Myocyte (in vitro differentiated cells): ENCODE measurements around the gene DBF4B. TPM values are rescaled to one million over a fixed set of nuclear protein-coding genes. Genes with fewer than 3 reads are reported as not detected.
A peak's percentile ranks its signal among the peaks of the same experiment; 100 is the strongest.

ENCODE experiments used
- DNase-seq: peaks from one replicate; pipeline ENCODE4 v3.0.0-alpha.2; 2012; ENCODE audit warnings: low read depth
- total RNA-seq: library from RNA; depleted of rRNA; stranded (reverse); fragments of >200 nt; gene quantifications from 2 replicates; pipeline ENCODE4 v1.2.3, GENCODE V29; 2014

Gene DBF4B
- total RNA-seq, 1 donor from 2014 or later: 2.4 TPM

GRCh38 chr17:44759086-44759915 lies 50.8 kb downstream of the DBF4B start:
- no peak for DNase-seq

GRCh38 chr17:44759916-44760243 lies 51.4 kb downstream of the DBF4B start:
- no peak for DNase-seq

- no peak for DNase-seq
Measured at GRCh38 chr17:44760474-44761308, 52.2 kb downstream of the DBF4B start.

- DNase-seq: no peak
Measured at GRCh38 chr17:44761932-44762810, 53.7 kb downstream of the DBF4B start.

GRCh38 chr17:44763170-44763569 lies 54.7 kb downstream of the DBF4B start:
- DNase-seq: no peak

GRCh38 chr17:44765965-44766364 lies 57.5 kb downstream of the DBF4B start:
- no peak for DNase-seq

- peak; percentile 31 for DNase-seq
Measured at GRCh38 chr17:44766409-44767038, 58.1 kb downstream of the DBF4B start.

- DNase-seq: no peak
Measured at GRCh38 chr17:44767493-44767892, 59.0 kb downstream of the DBF4B start.

- no peak for DNase-seq
Measured at GRCh38 chr17:44768505-44769142, 60.2 kb downstream of the DBF4B start.

- no peak for DNase-seq
Measured at GRCh38 chr17:44769230-44769629, 60.8 kb downstream of the DBF4B start.

GRCh38 chr17:44769647-44770084 lies 61.2 kb downstream of the DBF4B start:
- no peak for DNase-seq

GRCh38 chr17:44770166-44770925 lies 61.9 kb downstream of the DBF4B start:
- DNase-seq: peak; percentile 13

- DNase-seq: no peak
Measured at GRCh38 chr17:44772308-44773045, 64.0 kb downstream of the DBF4B start.

- no peak for DNase-seq
Measured at GRCh38 chr17:44773140-44773539, 64.7 kb downstream of the DBF4B start.

- DNase-seq: peak; percentile 84
Measured at GRCh38 chr17:44774271-44775135, 66.0 kb downstream of the DBF4B start.

GRCh38 chr17:44775136-44775837 lies 66.8 kb downstream of the DBF4B start:
- DNase-seq: peak; percentile 97
